RWPE2 (cell line): Measurements from ENCODE around the gene ADAMTS17.
"Not testable (repeated sequence)": the region's sequence is repeated elsewhere in the genome, so short reads cannot be mapped to it uniquely, and the experiment has no call there.

Experiments used
- ATAC-seq: fragments of 200-7000 bp; cut with Tn5 transposase; 3 replicates; pipeline ENCODE4 v1.9.1; 2021; ENCODE audit warnings: low read depth
- DNase-seq: peaks from one replicate; pipeline ENCODE4 v3.0.0-alpha.2; 2020; ENCODE audit warnings: low spot score
- H3K27ac ChIP-seq: fragments of 450-650 bp; 2 replicates; pipeline ENCODE4 v1.5.1; 2017; ENCODE audit warnings: mild to moderate bottlenecking; ENCODE audit not compliant: poor library complexity, severe bottlenecking
- H3K27me3 ChIP-seq: fragments of 250-450 bp; sonication (Bioruptor Pico); 2 replicates; pipeline ENCODE4 v1.5.1; 2021; ENCODE audit warnings: mild to moderate bottlenecking, moderate library complexity; ENCODE audit not compliant: insufficient read depth, poor library complexity, severe bottlenecking
- H3K36me3 ChIP-seq: fragments of 250-450 bp; sonication (Bioruptor Pico); 2 replicates; pipeline ENCODE4 v1.5.1; 2020; ENCODE audit warnings: low read depth, mild to moderate bottlenecking, moderate library complexity
- H3K4me1 ChIP-seq: fragments of 250-450 bp; sonication (Bioruptor Pico); 2 replicates; pipeline ENCODE4 v1.5.1; 2021; ENCODE audit warnings: mild to moderate bottlenecking, moderate library complexity; ENCODE audit not compliant: insufficient read depth, poor library complexity, severe bottlenecking
- H3K4me3 ChIP-seq: fragments of 250-450 bp; sonication (Bioruptor Pico); 2 replicates; pipeline ENCODE4 v1.5.1; 2021; ENCODE audit warnings: mild to moderate bottlenecking, moderate library complexity; ENCODE audit not compliant: severe bottlenecking
- H3K9me3 ChIP-seq: fragments of 250-450 bp; sonication (Bioruptor Pico); 2 replicates; pipeline ENCODE4 v1.5.1; 2021; ENCODE audit warnings: mild to moderate bottlenecking, moderate library complexity; ENCODE audit not compliant: severe bottlenecking
- CTCF ChIP-seq: fragments of 450-650 bp; IDR thresholded peaks from one replicate; pipeline ENCODE4 v1.5.1; 2017; ENCODE audit warnings: mild to moderate bottlenecking, moderate library complexity; ENCODE audit not compliant: poor library complexity, severe bottlenecking

The ADAMTS17 gene

DNA sequence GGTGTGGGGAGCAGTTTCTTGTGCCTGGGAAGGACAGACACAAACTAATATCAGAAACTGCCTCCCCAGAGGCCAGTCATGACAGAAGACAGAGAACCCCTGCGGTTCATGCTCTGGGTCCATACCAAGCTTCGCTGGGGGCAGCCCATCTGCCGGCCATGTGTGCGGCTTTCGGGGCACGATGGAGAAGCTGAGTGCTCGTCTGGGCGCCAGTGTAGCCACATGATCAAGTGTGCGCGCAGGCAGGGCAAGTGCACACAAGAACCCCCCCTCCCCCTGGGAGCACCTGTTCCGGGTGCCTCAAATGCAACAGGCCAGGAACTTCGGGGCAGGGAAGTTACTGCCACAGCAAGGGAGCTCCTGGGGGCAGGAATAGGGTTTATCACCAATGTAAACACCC, 1.8 kb downstream of the ADAMTS17 start:
- peaks cover 7% of the 10 kb centered on the region for H3K27me3 ChIP-seq

GRCh38 chr15:100339451-100339850, 2.3 kb downstream of the ADAMTS17 start:
- not testable (repeated sequence) for H3K27me3 ChIP-seq, H3K36me3 ChIP-seq, H3K4me1 ChIP-seq, DNase-seq, ATAC-seq, H3K9me3 ChIP-seq, H3K27ac ChIP-seq, H3K4me3 ChIP-seq

More for the DNA sequence above, 1.8 kb downstream of the ADAMTS17 start:
- Histone ChIP-seq H3K36me3 (no peaks in the 10 kb centered on the region), H3K27ac (no peak overlapping the region), H3K4me3 (no peak overlapping the region), H3K4me1 (no peaks in the 10 kb centered on the region), H3K9me3 (no peaks in the 10 kb centered on the region)
- no peak for TF ChIP-seq CTCF
- DNase-seq (no peak), ATAC-seq (no peak)

DNA sequence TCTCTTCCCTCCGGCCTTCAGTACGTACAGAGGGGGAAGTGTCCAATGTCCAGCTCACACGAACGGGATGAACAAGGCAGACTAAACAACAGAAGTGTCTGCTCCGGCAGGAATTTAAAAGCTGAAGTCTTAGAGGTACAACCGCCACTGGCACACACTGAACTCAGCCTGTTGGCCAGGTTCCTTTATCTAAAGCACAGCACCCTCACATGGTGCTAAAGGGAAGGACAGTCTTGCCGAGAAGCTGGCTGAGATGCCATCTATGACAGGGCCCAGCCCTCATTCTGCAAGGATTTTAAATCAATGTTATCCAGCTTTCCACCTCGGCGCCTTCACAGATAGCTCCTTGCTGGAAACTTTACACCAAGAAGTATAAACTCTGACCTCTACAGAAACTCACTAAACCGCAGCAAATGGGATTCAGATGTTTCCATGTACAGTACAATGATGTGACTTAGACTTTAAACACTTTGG, 2.8 kb downstream of the ADAMTS17 start:
- peak; percentile 55 for ATAC-seq
- H3K27me3 ChIP-seq = peaks cover 7% of the 10 kb centered on the region
- H3K4me1 ChIP-seq = no peaks in the 10 kb centered on the region
- DNase-seq = no peak
- H3K27ac ChIP-seq = no peak overlapping the region
- H3K4me3 ChIP-seq = no peak overlapping the region
- no peaks in the 10 kb centered on the region for H3K9me3 ChIP-seq
- TF ChIP-seq CTCF = peak; percentile 80
- no peaks in the 10 kb centered on the region for H3K36me3 ChIP-seq

- Histone ChIP-seq H3K27me3 (peaks cover 7% of the 10 kb centered on the region), H3K4me3 (no peak overlapping the region), H3K9me3 (no peaks in the 10 kb centered on the region), H3K36me3 (no peaks in the 10 kb centered on the region), H3K4me1 (no peaks in the 10 kb centered on the region), H3K27ac (no peak overlapping the region)
- DNase-seq = no peak
- no peak for ATAC-seq
- TF ChIP-seq CTCF = no peak
Observed at GRCh38 chr15:100338247-100338646, 3.5 kb downstream of the ADAMTS17 start.

DNA sequence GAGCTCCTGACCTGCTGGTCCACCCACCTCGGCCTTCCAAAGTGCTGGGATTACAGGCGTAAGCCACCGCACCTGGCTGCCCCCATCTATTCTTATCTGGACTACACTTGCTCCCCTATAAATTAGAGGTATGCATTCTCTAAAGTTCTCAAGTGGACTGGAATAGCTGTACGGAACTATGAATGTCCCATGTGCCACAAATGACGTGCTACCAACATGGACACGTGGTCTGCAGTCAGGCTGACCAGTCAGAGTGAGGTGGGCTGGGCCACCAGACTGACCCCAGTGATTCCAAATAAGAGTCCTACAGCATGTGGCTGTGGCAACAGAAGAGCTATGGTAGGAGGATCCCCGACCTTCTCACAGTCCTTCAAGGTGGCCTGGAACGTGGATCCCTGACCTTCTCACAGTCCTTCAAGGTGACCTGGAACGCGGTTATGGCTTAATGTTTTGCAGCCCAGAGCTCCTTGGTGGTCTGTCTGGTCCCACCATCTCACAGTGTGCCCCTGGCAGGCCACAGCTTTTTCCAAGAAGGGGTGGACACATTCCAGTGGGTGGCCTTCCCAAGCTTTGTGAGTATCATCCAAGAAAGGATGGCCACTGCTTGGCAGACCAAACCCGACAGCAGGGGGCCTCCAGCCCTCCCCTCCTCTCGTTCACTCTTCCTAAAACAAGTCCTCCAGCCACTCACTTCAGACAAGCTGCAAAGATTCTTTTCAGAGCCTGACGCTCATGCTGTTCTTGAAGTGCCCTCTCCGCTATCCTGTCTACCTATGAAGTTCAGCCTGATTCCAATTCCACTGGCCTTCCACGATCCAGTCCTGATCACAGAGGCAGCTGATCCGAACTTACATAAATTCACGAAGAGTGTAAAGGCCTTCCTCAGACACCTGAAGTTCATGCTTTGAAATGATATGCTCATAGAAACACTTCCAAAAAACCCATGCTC, 4.4 kb downstream of the ADAMTS17 start:
- no peaks in the 10 kb centered on the region for H3K4me1 ChIP-seq
- ATAC-seq (no peak), DNase-seq (no peak)
- no peak for TF ChIP-seq CTCF
- no peak overlapping the region for H3K4me3 ChIP-seq
- peaks cover 7% of the 10 kb centered on the region for H3K27me3 ChIP-seq
- no peaks in the 10 kb centered on the region for H3K36me3 ChIP-seq
- H3K9me3 ChIP-seq = no peaks in the 10 kb centered on the region
- H3K27ac ChIP-seq = no peak overlapping the region
